ENCODE results near the gene SERAC1. TPM values are rescaled to one million over a fixed set of nuclear protein-coding genes. Genes with fewer than 3 reads are reported as not detected.

Gene SERAC1
- total RNA-seq, 1 experiment from 2014 or later: 7.6 TPM

- peaks cover 7 to 73% (median 11%) of the 10 kb centered on the region in 3 experiments; a peak in 4 of 7 replicates for H3K36me3 Mint-ChIP-seq (ENCODE audit: insufficient read depth in 1 of 3, low read depth in 3 of 3)
- no peaks in the 10 kb centered on the region for H3K79me1 ChIP-seq (ENCODE audit: insufficient read depth, low read depth, low read length, poor library complexity, severe bottlenecking)
- no peaks in the 10 kb centered on the region for H3K9me3 ChIP-seq (ENCODE audit: control insufficient read depth, low read depth, low read length)
- H4K5ac ChIP-seq (ENCODE audit: insufficient read length, low read depth, low read length): no peak overlapping the region
- no peaks in the 10 kb centered on the region for H4K20me1 ChIP-seq (ENCODE audit: control insufficient read depth, insufficient read depth, insufficient read length)
- H3K4ac ChIP-seq (ENCODE audit: low read depth, low read length): no peak overlapping the region
- H4K8ac ChIP-seq (replicated peaks; ENCODE audit: insufficient read length, low read depth, low read length): no peak overlapping the region
- no peaks in the 10 kb centered on the region for H3K79me2 ChIP-seq (ENCODE audit: insufficient read depth, low read length)
- H3K9me3 Mint-ChIP-seq: no peaks in the 10 kb centered on the region
- H3K27ac ChIP-seq (ENCODE audit: insufficient read length, low read depth, low read length): no peak overlapping the region
- H3K27ac Mint-ChIP-seq: peak overlapping the region in 2 of 3 experiments; percentile 11 to 44; a peak in 2 of 7 replicates
- no peak overlapping the region for H2BK12ac ChIP-seq (ENCODE audit: insufficient read length, low read depth, low read length)
- H2BK5ac ChIP-seq (ENCODE audit: insufficient read length, low read length): no peak overlapping the region
- H2AK5ac ChIP-seq (ENCODE audit: insufficient read length, low read length): no peak overlapping the region
- no peaks in the 10 kb centered on the region for H3K23me2 ChIP-seq (ENCODE audit: insufficient read length, low read depth, low read length, poor library complexity, severe bottlenecking)
- no peak overlapping the region for H2BK15ac ChIP-seq (ENCODE audit: low read depth, low read length)
- no peak for DNase-seq
- no peak overlapping the region for H3K18ac ChIP-seq (ENCODE audit: insufficient read length, low read depth, low read length)
- H3K4me3 Mint-ChIP-seq: no peak overlapping the region
- H3K23ac ChIP-seq (ENCODE audit: insufficient read length, low read depth, low read length): no peak overlapping the region
- H3T11ph ChIP-seq (ENCODE audit: low read length): no peak overlapping the region
- WGBS (ENCODE audit: extremely low coverage, insufficient read length, low lambda C conversion rate): no CpG with 5 or more reads among the region's 14 CpGs
- no peak overlapping the region for H4K91ac ChIP-seq (ENCODE audit: insufficient read length, low read depth, low read length)
- no peak overlapping the region for H2BK120ac ChIP-seq (ENCODE audit: low read depth, low read length, poor library complexity, severe bottlenecking)
- no peaks in the 10 kb centered on the region for H3K4me1 Mint-ChIP-seq
- no peaks in the 10 kb centered on the region for H3K27me3 ChIP-seq (ENCODE audit: insufficient read depth, low read length)
- H3K14ac ChIP-seq (ENCODE audit: insufficient read depth, low read length): no peak overlapping the region
- H2AFZ ChIP-seq (ENCODE audit: low read length): no peak overlapping the region
- no peak overlapping the region for H2BK20ac ChIP-seq (ENCODE audit: low read depth, low read length, poor library complexity, severe bottlenecking)
- no peak overlapping the region for H3K4me2 ChIP-seq (ENCODE audit: insufficient read depth, insufficient read length, low read length)
- no peaks in the 10 kb centered on the region; the same call in 1 of the 2 replicates for H3K27me3 Mint-ChIP-seq (ENCODE audit: low read depth)
- H3K4me1 ChIP-seq (ENCODE audit: insufficient read depth, low read length): no peaks in the 10 kb centered on the region
- TF ChIP-seq CTCF (conservative IDR thresholded peaks at IDR 0.05): no peak
- H3K9ac ChIP-seq (ENCODE audit: extremely low read depth, insufficient read length, low read length): no peak overlapping the region
- H3K56ac ChIP-seq (ENCODE audit: insufficient read length, low read depth, low read length): no peak overlapping the region
Observed at GRCh38 chr6:158087224-158087867, 80.7 kb downstream of the SERAC1 start.

Measured in H9 (cell line).